Colonic mucosa (tissue), 4 donors: ENCODE measurements around the gene KIF12. TPM values are rescaled to one million over a fixed set of nuclear protein-coding genes. Genes with fewer than 3 reads are reported as not detected.

Source experiments
- DNase-seq: peaks from one replicate; pipeline ENCODE4 v3.0.0-alpha.2; 2020
- H3K27ac ChIP-seq: fragments of 200-600 bp; one replicate; pipeline ENCODE4 v1.8.0; 2021
- H3K27me3 ChIP-seq: fragments of 200-600 bp; one replicate; pipeline ENCODE4 v1.8.0; 2021
- H3K36me3 ChIP-seq: fragments of 200-600 bp; one replicate; pipeline ENCODE4 v1.8.0; 2021
- H3K4me1 ChIP-seq: fragments of 200-600 bp; one replicate; pipeline ENCODE4 v1.8.0; 2021; ENCODE audit warnings: mild to moderate bottlenecking
- H3K4me3 ChIP-seq: fragments of 200-600 bp; one replicate; pipeline ENCODE4 v1.8.0; 2021
- H3K9ac ChIP-seq, 2 donors: one replicate each; pipeline ENCODE4 v1.7.0; 2013; ENCODE audit warnings: control low read depth in 2 of 2, low read depth in 2 of 2, low read length in 2 of 2
- H3K9me3 ChIP-seq: fragments of 200-600 bp; one replicate; pipeline ENCODE4 v1.8.0; 2021
- CTCF ChIP-seq: fragments of 200-600 bp; IDR thresholded peaks from one replicate; pipeline ENCODE4 v1.8.0; 2022; ENCODE audit warnings: antibody characterized with exemption, mild to moderate bottlenecking
- intact Hi-C: fragments of 100-400 bp; cut with DNase I; formaldehyde crosslinking; loops from one replicate; pipeline ENCODE4 v1.14.1; 2022
- total RNA-seq, 2 donors: library from RNA; stranded (reverse); fragmentation: NEBNext Ultra II Directional in 1 of 2; extraction: Animal tissue kit (Norgen Biotek cat#: 25700) in 1 of 2; gene quantifications; one replicate each; pipeline ENCODE4 v1.2.1, GENCODE V29; 2021
- donor health status: healthy.
- donor health status: DM: no; HTN: no; CAD: no.
- donor health status: DM: no; HTN: no; CAD: no.

KIF12 gene
- 10 to 100 TPM; 27.2 to 33.8 TPM for total RNA-seq

GRCh38 chr9:114098936-114099668 lies at the start of gene KIF12:
TSS of gene KIF12 (minus strand) at chr9:114099292. CDS start at chr9:114099276, 16 bp downstream.
- no peaks in the 10 kb centered on the region for H3K9me3 ChIP-seq
- H3K27me3 ChIP-seq: no peaks in the 10 kb centered on the region
- intact Hi-C loops: no loop called here
- DNase-seq: peak; percentile 75
- H3K9ac ChIP-seq: peak within 1 kb of the TSS in 1 of 2 donors; percentile 54
- peak within 1 kb of the TSS; percentile 36 for H3K4me3 ChIP-seq
- peak within 1 kb of the TSS; percentile 38 for H3K27ac ChIP-seq
- no peak for TF ChIP-seq CTCF
- no peaks in the 10 kb centered on the region for H3K36me3 ChIP-seq
- no peaks in the 10 kb centered on the region for H3K4me1 ChIP-seq

- H3K27me3 ChIP-seq: no peaks in the 10 kb centered on the region
- no peak for TF ChIP-seq CTCF
- no peak overlapping the region for H3K4me3 ChIP-seq
- DNase-seq: no peak
- no peak overlapping the region for H3K9ac ChIP-seq
- no peaks in the 10 kb centered on the region for H3K36me3 ChIP-seq
- intact Hi-C loops: no loop called here
- H3K27ac ChIP-seq: no peak overlapping the region
- H3K9me3 ChIP-seq: no peaks in the 10 kb centered on the region
- H3K4me1 ChIP-seq: no peaks in the 10 kb centered on the region
Measured at GRCh38 chr9:114146735-114147134, 47.6 kb upstream of the KIF12 start.

- no peaks in the 10 kb centered on the region for H3K4me1 ChIP-seq
- no peaks in the 10 kb centered on the region for H3K9me3 ChIP-seq
- no peak overlapping the region for H3K9ac ChIP-seq
- intact Hi-C loops: no loop called here
- DNase-seq: no peak
- no peak overlapping the region for H3K27ac ChIP-seq
- no peaks in the 10 kb centered on the region for H3K36me3 ChIP-seq
- H3K4me3 ChIP-seq: no peak overlapping the region
- no peaks in the 10 kb centered on the region for H3K27me3 ChIP-seq
- no peak for TF ChIP-seq CTCF
Measured at GRCh38 chr9:114143234-114143633, 44.1 kb upstream of the KIF12 start.

- intact Hi-C loops: no loop called here
- no peak for DNase-seq
- no peak overlapping the region for H3K9ac ChIP-seq
Measured at GRCh38 chr9:114141553-114142402, 42.7 kb upstream of the KIF12 start.

GRCh38 chr9:114140850-114141249 lies 41.8 kb upstream of the KIF12 start:
- DNase-seq: no peak
- no peaks in the 10 kb centered on the region for H3K9me3 ChIP-seq
- H3K36me3 ChIP-seq: no peaks in the 10 kb centered on the region
- intact Hi-C loops: no loop called here
- no peaks in the 10 kb centered on the region for H3K27me3 ChIP-seq
- no peak overlapping the region for H3K4me3 ChIP-seq
- no peak for TF ChIP-seq CTCF
- no peak overlapping the region for H3K27ac ChIP-seq
- H3K4me1 ChIP-seq: no peaks in the 10 kb centered on the region
- H3K9ac ChIP-seq: no peak overlapping the region

More at GRCh38 chr9:114141553-114142402, 42.7 kb upstream of the KIF12 start:
- Histone ChIP-seq H3K9me3 (no peaks in the 10 kb centered on the region), H3K4me1 (no peaks in the 10 kb centered on the region), H3K36me3 (no peaks in the 10 kb centered on the region), H3K4me3 (no peak overlapping the region), H3K27ac (no peak overlapping the region), H3K27me3 (no peaks in the 10 kb centered on the region)
- TF ChIP-seq CTCF: no peak
